A549 treated with GW870086 at 1 μM for 4 hours (cell line): ENCODE measurements around the gene NEU3. TPM values are rescaled to one million over a fixed set of nuclear protein-coding genes. Genes with fewer than 3 reads are reported as not detected.

Experiments
- total RNA-seq: library from RNA; stranded (reverse); fragments of 200-300 nt; extraction: Qiagen RNA extraction; gene quantifications from 5 replicates; pipeline ENCODE4 v1.2.3, GENCODE V29; 2022; ENCODE audit warnings: low read depth

The NEU3 gene, protein sequence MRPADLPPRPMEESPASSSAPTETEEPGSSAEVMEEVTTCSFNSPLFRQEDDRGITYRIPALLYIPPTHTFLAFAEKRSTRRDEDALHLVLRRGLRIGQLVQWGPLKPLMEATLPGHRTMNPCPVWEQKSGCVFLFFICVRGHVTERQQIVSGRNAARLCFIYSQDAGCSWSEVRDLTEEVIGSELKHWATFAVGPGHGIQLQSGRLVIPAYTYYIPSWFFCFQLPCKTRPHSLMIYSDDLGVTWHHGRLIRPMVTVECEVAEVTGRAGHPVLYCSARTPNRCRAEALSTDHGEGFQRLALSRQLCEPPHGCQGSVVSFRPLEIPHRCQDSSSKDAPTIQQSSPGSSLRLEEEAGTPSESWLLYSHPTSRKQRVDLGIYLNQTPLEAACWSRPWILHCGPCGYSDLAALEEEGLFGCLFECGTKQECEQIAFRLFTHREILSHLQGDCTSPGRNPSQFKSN
- total RNA-seq = 2.5 to 4.6 TPM (median 4.2 TPM) in 5 replicates

DNA sequence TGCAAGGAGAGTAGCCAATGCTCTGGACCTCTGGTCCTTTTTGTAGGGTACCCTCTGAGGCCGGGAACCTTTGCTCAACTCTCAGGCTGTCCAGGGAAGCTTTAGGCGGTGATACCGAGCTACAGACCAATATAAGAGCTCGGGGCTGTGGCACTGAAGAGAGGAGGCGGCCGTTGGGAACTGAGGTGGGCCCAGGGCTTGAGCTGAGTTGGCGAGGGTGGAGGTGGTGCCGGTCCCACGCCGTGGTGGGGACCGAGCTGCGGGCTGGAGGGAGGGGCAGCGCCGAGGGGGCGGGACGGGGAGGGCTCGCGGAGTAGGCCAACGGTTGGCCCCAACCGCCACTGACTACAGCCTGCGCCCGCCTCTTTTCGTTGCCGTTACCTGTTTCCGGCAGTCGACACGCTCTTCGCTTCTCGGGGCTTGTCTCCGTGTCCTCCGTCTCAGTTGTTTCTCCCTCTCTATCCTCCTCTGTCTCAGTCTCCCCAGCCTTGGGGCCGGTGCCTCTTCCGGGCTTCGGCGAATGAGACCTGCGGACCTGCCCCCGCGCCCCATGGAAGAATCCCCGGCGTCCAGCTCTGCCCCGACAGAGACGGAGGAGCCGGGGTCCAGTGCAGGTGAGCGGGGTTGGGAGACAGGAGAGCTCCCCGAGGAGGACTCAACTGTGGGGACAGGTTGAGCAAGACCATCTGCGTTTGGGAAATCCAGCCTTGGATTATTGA lies at the start of gene NEU3:
NEU3 (plus strand) TSS at position 393 of the 719 bp plus-strand sequence; CDS start at position 521, 128 bp downstream.

DNA sequence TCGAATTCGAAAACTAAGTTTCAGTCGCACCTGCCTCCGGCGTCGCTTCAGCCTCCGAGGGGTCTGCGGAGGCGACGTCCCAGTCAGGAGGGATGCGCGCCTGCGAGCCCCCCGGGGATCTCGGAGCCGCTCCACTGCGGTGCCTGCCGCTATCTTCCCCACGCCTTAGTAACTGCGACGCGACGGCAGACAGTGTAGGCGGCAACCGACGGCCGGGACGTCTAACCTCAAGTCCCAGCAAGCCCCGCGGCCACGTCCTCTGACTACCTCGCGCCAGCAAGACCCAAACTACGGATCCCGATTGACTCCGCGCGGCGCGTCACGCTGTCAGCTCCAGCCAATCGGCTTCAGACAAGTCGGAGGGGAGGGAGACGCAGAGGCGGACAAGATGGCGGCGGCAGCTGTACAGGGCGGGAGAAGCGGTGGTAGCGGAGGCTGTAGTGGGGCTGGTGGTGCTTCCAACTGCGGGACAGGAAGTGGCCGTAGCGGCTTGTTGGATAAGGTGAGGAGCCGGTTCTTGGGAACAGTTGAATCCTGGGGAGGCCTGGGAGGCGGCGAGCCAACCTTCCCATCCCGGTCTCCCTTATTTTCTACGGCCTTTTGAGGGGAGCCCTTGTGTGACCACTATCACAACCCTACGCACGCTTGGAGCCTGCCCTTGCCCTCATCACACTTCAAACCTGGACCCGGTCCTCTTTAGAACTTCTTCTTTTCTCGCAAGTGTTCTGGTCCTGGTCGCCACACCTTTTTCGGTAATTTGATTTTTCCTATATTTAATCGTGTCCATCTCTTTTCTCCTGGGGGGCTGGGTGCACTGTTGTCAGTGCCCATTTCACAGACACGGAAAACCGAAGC lies 39.6 kb upstream of the NEU3 start, which contains the start of the genes SPCS2 and XRRA1:
SPCS2 (plus strand) TSS at position 369 of the 855 bp plus-strand sequence; CDS start at position 389, 20 bp downstream.
XRRA1 (minus strand) TSS at position 194 of the 855 bp plus-strand sequence. CDS start 8,213 bp downstream, outside the sequence.

Other genes starting within 250 kb of the NEU3 start
- 4.0 to 5.5 TPM (median 5.1 TPM) in 5 replicates for gene RNF169, start 240.1 kb upstream of the NEU3 start, total RNA-seq
- gene XRRA1, start 39.8 kb upstream of the NEU3 start, total RNA-seq = 4.4 to 6.1 TPM (median 5.4 TPM) in 5 replicates
- 232 to 294 TPM (median 239 TPM) in 5 replicates for gene SPCS2, start 39.7 kb upstream of the NEU3 start, total RNA-seq
- gene OR2AT4, start 107.9 kb downstream of the NEU3 start, total RNA-seq = not detected in 5 replicates
- 2.9 to 4.5 TPM (median 3.1 TPM) in 5 replicates for gene SLCO2B1, start 162.2 kb downstream of the NEU3 start, total RNA-seq